NK-92 (cell line): ENCODE data around the gene CP.

Source experiments
- DNase-seq: peaks from one replicate; lab custom pipeline; 2025; ENCODE audit not compliant: unreplicated experiment; lab: John Stamatoyannopoulos, UW

Gene CP

GRCh38 chr3:149186721-149187120, 34.9 kb downstream of the CP start:
- no peak for DNase-seq

GRCh38 chr3:149186219-149186618, 35.4 kb downstream of the CP start:
- DNase-seq: no peak

GRCh38 chr3:149181182-149181581, 40.4 kb downstream of the CP start:
- no peak for DNase-seq

- DNase-seq: no peak
Measured at GRCh38 chr3:149180057-149180573, 41.5 kb downstream of the CP start.

- DNase-seq: no peak
Measured at GRCh38 chr3:149179220-149179619, 42.4 kb downstream of the CP start.

GRCh38 chr3:149177122-149177521, 44.5 kb downstream of the CP start:
- DNase-seq: no peak

GRCh38 chr3:149174901-149175300, 46.7 kb downstream of the CP start:
- DNase-seq: no peak

- DNase-seq: no peak
Measured at GRCh38 chr3:149170672-149171071, 51.0 kb downstream of the CP start.

- DNase-seq: no peak
Measured at GRCh38 chr3:149167898-149168297, 53.7 kb downstream of the CP start.

- no peak for DNase-seq
Measured at GRCh38 chr3:149163066-149163465, 58.6 kb downstream of the CP start.

- DNase-seq: no peak
Measured at GRCh38 chr3:149162007-149162406, 59.6 kb downstream of the CP start.

- no peak for DNase-seq
Measured at GRCh38 chr3:149160754-149161300, 60.8 kb downstream of the CP start.

- DNase-seq: no peak
Measured at GRCh38 chr3:149153402-149153801, 68.2 kb downstream of the CP start.

GRCh38 chr3:149152420-149152819, 69.2 kb downstream of the CP start:
- no peak for DNase-seq

- DNase-seq: no peak
Measured at GRCh38 chr3:149151843-149152242, 69.8 kb downstream of the CP start.

- no peak for DNase-seq
Measured at GRCh38 chr3:149150436-149150835, 71.2 kb downstream of the CP start.

- DNase-seq: no peak
Measured at GRCh38 chr3:149145974-149146373, 75.7 kb downstream of the CP start.

- no peak for DNase-seq
Measured at GRCh38 chr3:149145356-149145755, 76.3 kb downstream of the CP start.

GRCh38 chr3:149142682-149143081, 78.9 kb downstream of the CP start:
- DNase-seq: no peak

- DNase-seq: no peak
Measured at GRCh38 chr3:149134575-149134974, 87.1 kb downstream of the CP start.

- DNase-seq: no peak
Measured at GRCh38 chr3:149131589-149131988, 90.0 kb downstream of the CP start.

GRCh38 chr3:149129326-149130205, 92.1 kb downstream of the CP start, which contains the start of gene HPS3:
Gene HPS3, plus strand, starts transcription at chr3:149129638. Its CDS starts 86 bp downstream, at chr3:149129724.
- peak; percentile 29 for DNase-seq
